IMR-90 (cell line): Measurements from ENCODE around the gene RASGRP2. TPM values are rescaled to one million over a fixed set of nuclear protein-coding genes. Genes with fewer than 3 reads are reported as not detected.

Experiments used
- ATAC-seq: fragments of 200-7000 bp; cut with Tn5 transposase; 2 replicates; pipeline ENCODE4 v1.9.1; 2020; ENCODE audit warnings: low read depth, mild to moderate bottlenecking, moderate library complexity
- BruUV-seq: library from RNA; stranded (reverse); fragments of 400-500 nt; replicated peaks from 2 replicates; lab custom pipeline; 2021; lab: Mats Ljungman, UMichigan
- CTCF ChIA-PET: fragments of 300-600 bp; formaldehyde crosslinking; extraction: SDS; loops from one replicate; lab custom pipeline; 2021; ENCODE audit warnings: antibody characterized with exemption; lab: Yijun Ruan, JAX
- POLR2A ChIA-PET: fragments of 300-600 bp; sonication (Branson Sonifier 250); formaldehyde crosslinking; loops from one replicate; lab custom pipeline; 2022; ENCODE audit warnings: antibody characterized with exemption; ENCODE audit not compliant: unreplicated experiment; lab: Charles Lee
- DNase-seq: peaks from one replicate; pipeline ENCODE4 v3.0.0; 2013
- H2AFZ ChIP-seq: replicated peaks from 2 replicates; pipeline ENCODE3; 2013; ENCODE audit warnings: low read length, mild to moderate bottlenecking; ENCODE audit not compliant: poor library complexity
- H2AK5ac ChIP-seq: 2 replicates; pipeline ENCODE4 v1.6.1; 2013; ENCODE audit warnings: low read depth, low read length, inconsistent platforms
- H2AK9ac ChIP-seq: replicated peaks from 2 replicates; pipeline ENCODE3; 2013; ENCODE audit warnings: mild to moderate bottlenecking, low read depth, low read length, moderate library complexity; ENCODE audit not compliant: poor library complexity
- H2BK120ac ChIP-seq: 2 replicates; pipeline ENCODE4 v1.6.1; 2013; ENCODE audit warnings: low read depth, low read length, inconsistent platforms
- H2BK15ac ChIP-seq: 3 replicates; pipeline ENCODE4 v1.6.1; 2013; ENCODE audit warnings: low read depth, low read length, inconsistent platforms
- H2BK20ac ChIP-seq: 2 replicates; pipeline ENCODE4 v1.6.1; 2013; ENCODE audit warnings: low read depth, mild to moderate bottlenecking, inconsistent platforms, low read length, moderate library complexity
- H2BK5ac ChIP-seq: 2 replicates; pipeline ENCODE4 v1.6.1; 2013; ENCODE audit warnings: mild to moderate bottlenecking, low read depth, low read length, inconsistent platforms; ENCODE audit not compliant: poor library complexity, severe bottlenecking
- H3K14ac ChIP-seq: replicated peaks from 2 replicates; pipeline ENCODE4 v1.6.1; 2013; ENCODE audit warnings: low read depth, low read length, inconsistent platforms
- H3K18ac ChIP-seq: 2 replicates; pipeline ENCODE4 v1.6.1; 2013; ENCODE audit warnings: low read depth, low read length, control low read depth
- H3K23ac ChIP-seq: 2 replicates; pipeline ENCODE4 v1.6.1; 2013; ENCODE audit warnings: low read depth, low read length, inconsistent platforms
- H3K27ac ChIP-seq: 2 replicates; pipeline ENCODE4 v1.5.1; 2013; ENCODE audit warnings: mild to moderate bottlenecking, control low read depth, low read length; ENCODE audit not compliant: insufficient read depth
- H3K27me3 ChIP-seq: 2 replicates; pipeline ENCODE4 v1.6.1; 2013; ENCODE audit warnings: low read length; ENCODE audit not compliant: control insufficient read depth, insufficient read depth
- H3K36me3 ChIP-seq: 2 replicates; pipeline ENCODE4 v1.6.1; 2013; ENCODE audit warnings: low read length, mixed read lengths; ENCODE audit not compliant: control insufficient read depth, insufficient read depth
- H3K4ac ChIP-seq: 2 replicates; pipeline ENCODE4 v1.6.1; 2013; ENCODE audit warnings: low read depth, low read length, inconsistent platforms
- H3K4me1 ChIP-seq: 2 replicates; pipeline ENCODE4 v1.6.1; 2013; ENCODE audit warnings: low read length, mixed read lengths; ENCODE audit not compliant: control insufficient read depth, insufficient read depth
- H3K4me2 ChIP-seq: 2 replicates; pipeline ENCODE4 v1.6.1; 2013; ENCODE audit warnings: low read depth, mild to moderate bottlenecking, control low read depth, low read length, moderate library complexity
- H3K4me3 ChIP-seq: 2 replicates; pipeline ENCODE4 v1.5.1; 2013; ENCODE audit warnings: low read depth, mild to moderate bottlenecking, control low read depth, low read length, moderate library complexity; ENCODE audit not compliant: insufficient read depth
- H3K56ac ChIP-seq: 2 replicates; pipeline ENCODE4 v1.6.1; 2013; ENCODE audit warnings: low read length, inconsistent platforms; ENCODE audit not compliant: insufficient read depth; ENCODE audit errors: extremely low read depth
- H3K79me1 ChIP-seq, 2 experiments: 2 replicates each; pipeline ENCODE4 v1.6.1; 2013; ENCODE audit warnings: low read length in 2 of 2, inconsistent platforms in 1 of 2, low read depth in 1 of 2
- H3K9ac ChIP-seq: 2 replicates; pipeline ENCODE4 v1.6.1; 2013; ENCODE audit warnings: low read depth, low read length, control low read depth
- H3K9me1 ChIP-seq: 2 replicates; pipeline ENCODE4 v1.6.1; 2013; ENCODE audit warnings: low read length, inconsistent platforms; ENCODE audit not compliant: insufficient read depth
- H3K9me3 ChIP-seq: 2 replicates; pipeline ENCODE4 v1.6.1; 2013; ENCODE audit warnings: low read length; ENCODE audit not compliant: control insufficient read depth, insufficient read depth
- H4K20me1 ChIP-seq: 2 replicates; pipeline ENCODE4 v1.6.1; 2013; ENCODE audit warnings: low read length, inconsistent platforms; ENCODE audit not compliant: insufficient read depth
- H4K5ac ChIP-seq: 2 replicates; pipeline ENCODE4 v1.6.1; 2013; ENCODE audit warnings: mild to moderate bottlenecking, low read depth, low read length, control low read depth
- H4K8ac ChIP-seq, 2 experiments: 2 replicates each; pipeline ENCODE4 v1.6.1; 2013; ENCODE audit warnings: low read depth in 2 of 2, low read length in 2 of 2, control low read depth in 1 of 2, inconsistent platforms in 1 of 2
- H4K91ac ChIP-seq: 2 replicates; pipeline ENCODE4 v1.6.1; 2013; ENCODE audit warnings: low read depth, low read length, inconsistent platforms; ENCODE audit not compliant: insufficient read depth
- CEBPB ChIP-seq: IDR thresholded peaks from 2 replicates; pipeline ENCODE4 v1.6.1; 2012; ENCODE audit warnings: low read depth, low read length, improper control_type of control experiment
- RAD21 ChIP-seq: IDR thresholded peaks from 2 replicates; pipeline ENCODE4 v1.6.1; 2012; ENCODE audit warnings: low read length, improper control_type of control experiment
- RCOR1 ChIP-seq: IDR thresholded peaks from 2 replicates; pipeline ENCODE4 v1.6.1; 2012; ENCODE audit warnings: mild to moderate bottlenecking, low read length, improper control_type of control experiment; ENCODE audit not compliant: insufficient replicate concordance
- RFX5 ChIP-seq: IDR thresholded peaks from 2 replicates; pipeline ENCODE4 v1.8.0; 2012; ENCODE audit warnings: low read depth, mild to moderate bottlenecking, low read length, moderate library complexity
- WGBS, 2 experiments: methylation state at CpG; one replicate each; pipeline versions ENCODE4 v1.1.5 to v1.1.7; 2013; ENCODE audit warnings: missing lambda C conversion rate in 2 of 2; ENCODE audit not compliant: insufficient read length in 1 of 2; ENCODE audit errors: extremely low coverage in 2 of 2; 5-methylcytosine and 5-hydroxymethylcytosine counted together
- dilution Hi-C: fragments of 300-500 bp; cut with HindIII; formaldehyde crosslinking; loops from one replicate; pipeline ENCODE4 v1.14.3; 2018; ENCODE audit warnings: low sequenced_read_pairs; ENCODE audit not compliant: unreplicated experiment
- in situ Hi-C: fragments of 300-500 bp; cut with MboI; formaldehyde crosslinking; loops from 3 replicates; pipeline ENCODE4 v1.14.3; 2019; ENCODE audit warnings: low sequenced_read_pairs, inconsistent platforms, mixed read lengths
- intact Hi-C: fragments of 100-400 bp; cut with micrococcal nuclease; formaldehyde crosslinking; loops from 2 replicates; pipeline ENCODE4 v1.10.0; 2022
- polyA plus RNA-seq, 3 experiments: library from polyadenylated mRNA; depleted of rRNA; stranded (reverse); fragments of >200 nt; gene quantifications; 2 replicates each; pipeline ENCODE4 v1.2.3, GENCODE V29; 2012; ENCODE audit warnings: low replicate concordance in 1 of 3
- total RNA-seq: library from RNA; depleted of rRNA; stranded (reverse); fragments of >200 nt; gene quantifications from 2 replicates; pipeline ENCODE4 v1.2.3, GENCODE V29; 2012
- TF ChIP-seq, protein P1 (sequence below): fragments of 150-350 bp; IDR thresholded peaks from 2 replicates; pipeline ENCODE4 v1.6.1; 2016; ENCODE audit warnings: low read depth, mild to moderate bottlenecking, low read length, moderate library complexity, borderline replicate concordance

The RASGRP2 gene
- total and polyA plus RNA-seq, 2 of the 4 experiments (the other 2 are of a cell fraction) = 1.2 TPM; not detected in 1

DNA sequence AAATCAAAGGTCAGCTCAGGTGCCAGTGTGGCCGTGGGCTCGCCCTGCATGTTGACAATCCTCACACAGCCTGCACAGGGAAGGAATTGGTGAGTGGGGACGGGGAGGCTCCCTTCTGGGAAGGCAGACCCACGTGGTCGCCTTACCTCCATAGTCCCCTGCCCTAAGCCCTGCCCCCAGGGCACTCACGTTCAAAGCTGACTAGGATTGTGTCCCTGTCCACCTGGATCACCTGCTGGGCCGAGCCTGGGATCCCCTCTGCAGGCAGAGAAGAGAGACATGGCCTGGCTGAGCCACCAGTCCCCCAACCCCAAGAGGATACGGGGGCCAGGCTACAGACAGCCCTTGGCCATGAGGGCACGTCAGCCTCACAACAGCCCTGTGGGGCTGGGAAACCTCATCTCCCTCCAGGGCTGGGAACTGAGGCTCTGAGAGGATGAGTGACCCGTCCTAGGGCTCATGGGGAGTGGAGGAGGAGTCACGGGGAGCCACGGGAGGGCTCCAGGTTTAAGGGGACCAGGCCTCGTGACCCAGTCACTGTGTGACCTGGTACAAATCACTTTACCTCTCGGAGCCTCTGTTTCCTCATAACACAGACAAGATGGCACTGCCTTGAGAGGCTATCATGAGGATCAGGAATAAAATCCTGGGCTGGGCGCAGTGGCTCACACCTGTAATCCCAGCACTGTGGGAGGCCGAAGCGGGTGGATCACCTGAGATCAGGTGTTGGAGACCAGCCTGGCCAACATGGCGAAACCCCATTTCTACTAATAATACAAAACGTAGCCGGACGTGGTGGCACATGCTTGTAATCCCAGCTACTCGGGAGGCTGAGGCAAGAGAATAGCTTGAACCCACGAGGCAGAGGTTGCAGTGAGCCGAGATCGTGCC, 46.5 kb upstream of the RASGRP2 start (continued):
- TF ChIP-seq RCOR1 (no peak), RAD21 (no peak)

DNA sequence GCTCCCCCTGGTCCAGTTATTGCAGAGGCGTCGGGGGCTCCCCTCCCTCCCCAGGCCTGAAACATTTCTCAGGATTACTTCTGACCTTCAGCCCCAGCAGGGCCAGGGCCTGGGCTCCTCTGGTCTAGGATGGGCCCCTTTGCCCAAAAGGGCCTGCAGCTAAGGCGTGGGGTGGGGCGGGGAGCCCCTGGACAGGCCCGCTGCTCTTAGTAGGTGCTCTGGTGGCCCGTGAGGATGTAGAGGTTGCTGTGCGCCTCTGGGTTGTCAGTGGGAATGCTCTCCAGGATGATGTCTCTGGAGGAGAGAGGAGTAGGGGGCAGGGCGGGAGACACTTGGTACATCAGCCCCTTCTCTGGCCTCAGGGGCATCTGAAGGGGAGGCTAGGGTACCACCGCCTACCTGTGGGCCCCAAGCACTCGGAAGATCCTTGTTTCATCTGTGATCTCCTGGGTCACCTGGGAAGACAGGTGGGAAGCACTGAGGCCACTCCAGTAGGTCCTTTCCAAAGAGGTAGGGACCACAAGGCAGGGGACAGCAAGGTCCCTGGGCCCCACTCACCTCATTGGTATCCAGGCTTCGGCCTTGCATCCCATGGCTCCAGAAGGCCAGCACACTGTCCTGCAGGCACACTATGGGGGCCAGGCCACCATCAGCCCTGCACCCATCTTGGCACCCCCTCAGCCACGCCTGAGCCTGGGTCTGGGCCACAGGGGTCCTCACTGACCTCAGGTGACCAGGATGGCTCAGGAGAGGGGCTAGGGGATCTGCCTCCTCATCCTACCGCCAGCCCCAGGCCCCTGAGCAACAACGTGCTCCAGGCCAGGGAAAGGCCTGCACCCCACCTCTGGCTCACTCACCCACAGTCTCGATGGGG, 45.6 kb upstream of the RASGRP2 start:
- POLR2A ChIA-PET = no interaction called here
- no peak overlapping the region for H3K18ac ChIP-seq
- no peak overlapping the region for H2BK15ac ChIP-seq
- H3K27me3 ChIP-seq = no peaks in the 10 kb centered on the region
- H2AK9ac ChIP-seq = peak overlapping the region; percentile 65
- H2BK120ac ChIP-seq = no peak overlapping the region
- in situ Hi-C loops (no loop called here), intact Hi-C loops (no loop called here), dilution Hi-C loops (no loop called here)
- no peaks in the 10 kb centered on the region for H3K4me1 ChIP-seq
- H2BK20ac ChIP-seq = no peak overlapping the region
- H2AFZ ChIP-seq = no peak overlapping the region
- no peak overlapping the region for H2BK5ac ChIP-seq
- no peak overlapping the region for H3K4me2 ChIP-seq
- no peaks in the 10 kb centered on the region for H3K79me1 ChIP-seq
- BruUV-seq = no TSS peak
- no peak overlapping the region for H4K91ac ChIP-seq
- no peak overlapping the region for H3K14ac ChIP-seq
- no peak overlapping the region for H3K9ac ChIP-seq
- no peak overlapping the region for H4K8ac ChIP-seq
- no peak overlapping the region for H3K27ac ChIP-seq
- CTCF ChIA-PET = no interaction called here
- no peaks in the 10 kb centered on the region for H3K9me1 ChIP-seq
- DNase-seq (no peak), ATAC-seq (no peak)
- H3K9me3 ChIP-seq = no peaks in the 10 kb centered on the region
- H4K5ac ChIP-seq = no peak overlapping the region
- H3K23ac ChIP-seq = no peak overlapping the region
- no peak overlapping the region for H3K4me3 ChIP-seq
- no peaks in the 10 kb centered on the region for H4K20me1 ChIP-seq
- no peak overlapping the region for H3K4ac ChIP-seq
- no peak overlapping the region for H2AK5ac ChIP-seq
- TF ChIP-seq, protein P1, sequence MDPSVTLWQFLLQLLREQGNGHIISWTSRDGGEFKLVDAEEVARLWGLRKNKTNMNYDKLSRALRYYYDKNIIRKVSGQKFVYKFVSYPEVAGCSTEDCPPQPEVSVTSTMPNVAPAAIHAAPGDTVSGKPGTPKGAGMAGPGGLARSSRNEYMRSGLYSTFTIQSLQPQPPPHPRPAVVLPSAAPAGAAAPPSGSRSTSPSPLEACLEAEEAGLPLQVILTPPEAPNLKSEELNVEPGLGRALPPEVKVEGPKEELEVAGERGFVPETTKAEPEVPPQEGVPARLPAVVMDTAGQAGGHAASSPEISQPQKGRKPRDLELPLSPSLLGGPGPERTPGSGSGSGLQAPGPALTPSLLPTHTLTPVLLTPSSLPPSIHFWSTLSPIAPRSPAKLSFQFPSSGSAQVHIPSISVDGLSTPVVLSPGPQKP = no peak
- TF ChIP-seq CEBPB (no peak), RFX5 (no peak)
- H3K56ac ChIP-seq = no peak overlapping the region
- H3K36me3 ChIP-seq = peaks cover 17% of the 10 kb centered on the region
- 97% methylated on average over 5 of the region's 15 CpGs; no CpG with 5 or more reads in 1 of the 2 experiments for WGBS, 2 experiments
